ENCODE measurements around the gene RNASEH1. TPM values are rescaled to one million over a fixed set of nuclear protein-coding genes. Genes with fewer than 3 reads are reported as not detected.

Gene RNASEH1
- total and polyA plus RNA-seq, 2 of the 13 experiments (the other 11 are each of a cell fraction or from before 2014, with no cell fraction given), result 14.5 to 57.4 TPM

- intact Hi-C loops (cut with micrococcal nuclease; ENCODE audit: unreplicated experiment) (no loop called here), in situ Hi-C loops (cut with HindIII; ENCODE audit: extremely low pct_ligation_motif_present, low pct_unique_long_range_greater_than_20kb) (no loop called here)
- FAIRE-seq, result no peak
- CTCF ChIA-PET (ENCODE audit: low intra/inter-chr PET ratio, low total read pairs), result no interaction called here
- no peaks in the 10 kb centered on the region for H3K27me3 ChIP-seq (ENCODE audit: control insufficient read depth in 1 of 2, insufficient read depth in 2 of 2, low read length in 2 of 2)
- no peak overlapping the region for H3K4me2 ChIP-seq (ENCODE audit: low read depth, low read length)
- peak; percentile 48 for ATAC-seq
- H3K4me3 ChIP-seq (replicated peaks in 1 of 3; ENCODE audit: insufficient read depth in 1 of 3, low read depth in 2 of 3, low read length in 3 of 3), result no peak overlapping the region
- peaks cover 24% of the 10 kb centered on the region for H3K79me2 ChIP-seq (ENCODE audit: insufficient read depth, low read length)
- no peaks in the 10 kb centered on the region for H4K20me1 ChIP-seq (ENCODE audit: insufficient read depth, low read length)
- DNase-seq (ENCODE audit: low spot score), result no peak
- H3K9ac ChIP-seq (ENCODE audit: insufficient read depth, low read depth, low read length), result no peak overlapping the region
- POLR2A ChIA-PET, result interaction anchor here (1.0 to 3.0 kb wide), 4 partner anchors 12 to 53 kb away, joined by 3 to 19 read pairs (median 9); partner anchors contain the start of genes ADI1 and RNASEH1
- no TSS peak for BruUV-seq (replicated peaks)
- WGBS (ENCODE audit: low lambda C conversion rate), result 73% methylated on average over 4 of the region's 4 CpGs
- H3K27ac ChIP-seq (ENCODE audit: extremely low read length, insufficient read depth, low read length), result no peak overlapping the region
- H2AFZ ChIP-seq (ENCODE audit: low read length), result no peak overlapping the region
- peaks cover 15 to 62% of the 10 kb centered on the region in 2 experiments; a peak in 4 of 5 replicates for H3K36me3 ChIP-seq (replicated peaks in 1 of 2; ENCODE audit: control insufficient read depth in 1 of 2, insufficient read depth in 2 of 2, low read length in 2 of 2)
- TF ChIP-seq FOXP1 (IDR thresholded peaks at IDR 0.05) (no peak), FOXP1 (CRISPR knock-in tag; IDR thresholded peaks at IDR 0.05) (0 out of 2 replicates have a peak, but pooled peaks have one; percentile 10), ZBTB1 (CRISPR knock-in tag; IDR thresholded peaks at IDR 0.05; ENCODE audit: borderline replicate concordance) (no peak), ZNF839 (CRISPR knock-in tag; IDR thresholded peaks at IDR 0.05; ENCODE audit: borderline replicate concordance) (no peak), MED13 (CRISPR knock-in tag; IDR thresholded peaks at IDR 0.05) (no peak), KLF9 (CRISPR knock-in tag; IDR thresholded peaks at IDR 0.05; ENCODE audit: low read depth) (no peak), SALL1 (CRISPR knock-in tag; IDR thresholded peaks at IDR 0.05) (peak; percentile 21; the same call in 1 of the 2 replicates), ELF3 (CRISPR knock-in tag; IDR thresholded peaks at IDR 0.05) (0 out of 2 replicates have a peak, but pooled peaks have one; percentile 10), ATF7-NPFF (CRISPR knock-in tag; IDR thresholded peaks at IDR 0.05; ENCODE audit: low read depth) (no peak), ZNF333 (CRISPR knock-in tag; IDR thresholded peaks at IDR 0.05; ENCODE audit: borderline replicate concordance) (no peak), HNF1B (CRISPR knock-in tag; IDR thresholded peaks at IDR 0.05) (peak; percentile 46; the same call in 1 of the 2 replicates), ZNF501 (CRISPR knock-in tag; IDR thresholded peaks at IDR 0.05) (0 out of 2 replicates have a peak, but pooled peaks have one; percentile 45)
- peaks cover 12% of the 10 kb centered on the region for H3K4me1 ChIP-seq (ENCODE audit: insufficient read depth, low read length)
- H3K9me3 ChIP-seq (ENCODE audit: low read length), result no peaks in the 10 kb centered on the region
Observed at GRCh38 chr2:3505771-3506170, 52.4 kb downstream of the RNASEH1 start.

Data from HepG2 (cell line).